K562 (cell line): ENCODE data around the gene EGF. TPM values are rescaled to one million over a fixed set of nuclear protein-coding genes. Genes with fewer than 3 reads are reported as not detected.
A peak's percentile ranks its signal among the peaks of the same experiment; 100 is the strongest.

Experiments
- AFF1 ChIP-seq, 2 experiments: fragments of 450-650 bp; IDR thresholded peaks; 2 replicates each; pipeline ENCODE4 v1.6.1; 2018; ENCODE audit warnings: mild to moderate bottlenecking in 2 of 2, low read depth in 1 of 2; ENCODE audit not compliant: partially characterized antibody in 2 of 2
- EP400 ChIP-seq: fragments of 450-650 bp; IDR thresholded peaks from 2 replicates; pipeline ENCODE4 v1.6.1; 2017; ENCODE audit warnings: antibody characterized with exemption, mild to moderate bottlenecking, moderate library complexity
- FOXJ2 ChIP-seq: fragments of 200-800 bp; sonication (Bioruptor generic); IDR thresholded peaks from 2 replicates; pipeline ENCODE4 v1.6.1; 2016; ENCODE audit warnings: missing genetic modification characterization, missing compliant biosample characterization
- L3MBTL2 ChIP-seq: fragments of 450-650 bp; IDR thresholded peaks from 2 replicates; pipeline ENCODE4 v1.6.1; 2016; ENCODE audit warnings: mild to moderate bottlenecking, moderate library complexity
- MEF2D ChIP-seq: conservative IDR thresholded peaks from 2 replicates; pipeline ENCODE4 v1.6.1; 2016; ENCODE audit warnings: low read depth, missing genetic modification characterization, missing compliant biosample characterization
- MEIS2 ChIP-seq: fragments of 450-650 bp; IDR thresholded peaks from 2 replicates; pipeline ENCODE4 v1.6.1; 2014; ENCODE audit warnings: mild to moderate bottlenecking; ENCODE audit not compliant: partially characterized antibody
- MYBL2 ChIP-seq, 2 experiments: fragments of 450-650 bp in 1 of 2; sonication (generic) in 1 of 2; formaldehyde crosslinking in 1 of 2; IDR thresholded peaks; 2 replicates each; pipeline versions ENCODE4 v1.6.1 to v1.8.1; 2017 to 2022; ENCODE audit warnings: borderline replicate concordance in 1 of 2, inconsistent platforms in 1 of 2, low read depth in 1 of 2, mild to moderate bottlenecking in 1 of 2, missing genetic modification reagents in 1 of 2, moderate library complexity in 1 of 2
- PBX2 ChIP-seq, 2 experiments: IDR thresholded peaks in 1 of 2; conservative IDR thresholded peaks in 1 of 2; 2 replicates each; pipeline ENCODE4 v1.6.1; 2016; ENCODE audit warnings: low read depth in 2 of 2, mild to moderate bottlenecking in 1 of 2, missing compliant biosample characterization in 1 of 2, missing genetic modification characterization in 1 of 2, moderate library complexity in 1 of 2
- SAP30 ChIP-seq: fragments of 200-600 bp; sonication (generic); IDR thresholded peaks from 2 replicates; pipeline ENCODE4 v1.6.1; 2012; ENCODE audit warnings: borderline replicate concordance, low read depth, mild to moderate bottlenecking, moderate library complexity, low read length, control low read depth, inconsistent platforms; ENCODE audit not compliant: insufficient read depth, poor library complexity, severe bottlenecking
- TAF7 ChIP-seq: fragments of 450-650 bp; IDR thresholded peaks from 2 replicates; pipeline ENCODE4 v1.6.1; 2016; ENCODE audit warnings: missing genetic modification characterization, missing compliant biosample characterization
- VEZF1 ChIP-seq: fragments of 200-800 bp; sonication (Bioruptor generic); IDR thresholded peaks from 2 replicates; pipeline ENCODE4 v1.6.1; 2017; ENCODE audit warnings: missing genetic modification characterization, missing compliant biosample characterization
- ZBTB17 ChIP-seq: fragments of 450-650 bp; formaldehyde crosslinking; IDR thresholded peaks from 2 replicates; pipeline ENCODE4 v1.4.0; 2020; ENCODE audit warnings: mild to moderate bottlenecking
- ZNF165 ChIP-seq: fragments of 250-450 bp; sonication (Bioruptor Pico); IDR thresholded peaks from 2 replicates; pipeline ENCODE4 v1.4.0; 2020; ENCODE audit warnings: borderline replicate concordance
- ZNF395 ChIP-seq: fragments of 200-800 bp; sonication (Bioruptor generic); IDR thresholded peaks from 2 replicates; pipeline ENCODE4 v1.6.1; 2017; ENCODE audit warnings: missing genetic modification characterization, missing compliant biosample characterization
- ZNF766 ChIP-seq: fragments of 200-800 bp; sonication (Bioruptor generic); conservative IDR thresholded peaks from 2 replicates; pipeline ENCODE4 v1.6.1; 2016; ENCODE audit warnings: missing genetic modification characterization, missing compliant biosample characterization
- polyA plus RNA-seq, 8 experiments: library from polyadenylated mRNA; depleted of rRNA in 4 of 8; stranded (reverse) in 5 of 8; unstranded in 3 of 8; fragments of >200 nt; fragmentation: Nextera tagmentation in 2 of 8; fragmentation: Illumina TruSeq in 1 of 8; extraction: Ambion mirVana in 2 of 8; extraction: Trizol in 1 of 8; gene quantifications; 2 replicates each; pipeline versions ENCODE4 v1.2.1 to v1.2.3, GENCODE V29; 2011 to 2014; ENCODE audit warnings: inconsistent platforms in 1 of 8, missing spikeins in 1 of 8
- total RNA-seq, 7 experiments: library from RNA; depleted of rRNA in 6 of 7; stranded (reverse); fragments of >200 nt in 6 of 7; fragmentation: Illumina TruSeq in 2 of 7; extraction: Trizol in 2 of 7; gene quantifications; 2 replicates each; pipeline versions ENCODE4 v1.2.1 to v1.2.3, GENCODE V29; 2011 to 2021; ENCODE audit warnings: low replicate concordance in 1 of 7

The EGF gene
- total and polyA plus RNA-seq, 9 of the 15 experiments (the other 6 are each of a cell fraction or from before 2014, with no cell fraction given) = 0.32 to 3.1 (median 1.3) TPM

GRCh38 chr4:109873791-109874514, 38.7 kb upstream of the EGF start (continued):
- TF ChIP-seq ZNF395 (CRISPR knock-in tag) = peak; percentile 64; the same call in 1 of the 2 replicates
- TF ChIP-seq FOXJ2 (tag) = 0 out of 2 replicates have a peak, but pooled peaks have one; percentile 25
- TF ChIP-seq AFF1 (IDR thresholded peaks at IDR 0.05; ENCODE audit: low read depth in 1 of 2, partially characterized antibody in 2 of 2) = no peak
- peak; percentile 25; the same call in 1 of the 2 replicates for TF ChIP-seq VEZF1 (CRISPR knock-in tag)
- TF ChIP-seq ZBTB17 (CRISPR knock-in tag) = 0 out of 2 replicates have a peak, but pooled peaks have one; percentile 11
- no peak for TF ChIP-seq SAP30
- TF ChIP-seq ZNF766 (CRISPR knock-in tag) = 0 out of 2 replicates have a peak, but pooled peaks have one; percentile 29
- TF ChIP-seq MYBL2 (IDR thresholded peaks at IDR 0.05; ENCODE audit: low read depth) = no peak
- no peak for TF ChIP-seq MYBL2 (CRISPR knock-in tag; IDR thresholded peaks at IDR 0.05; ENCODE audit: borderline replicate concordance)
- peak; percentile 95 for TF ChIP-seq L3MBTL2
- 0 out of 2 replicates have a peak, but pooled peaks have one; percentile 3 for TF ChIP-seq MEF2D (tag)
- no peak for TF ChIP-seq TAF7
- TF ChIP-seq MEIS2 = peak; percentile 92
- 0 out of 2 replicates have a peak, but pooled peaks have one; percentile 32 for TF ChIP-seq EP400
- TF ChIP-seq ZNF165 (CRISPR knock-in tag) = no peak
- no peak for TF ChIP-seq PBX2 (CRISPR knock-in tag; IDR thresholded peaks at IDR 0.05; ENCODE audit: low read depth)
- TF ChIP-seq PBX2 (tag; conservative IDR thresholded peaks at IDR 0.05; ENCODE audit: low read depth) = peak; percentile 85
